A549 (cell line): ENCODE results near the gene GPR101.

ENCODE experiments used
- POLR2A ChIP-seq: IDR thresholded peaks from 2 replicates; pipeline ENCODE4 v1.6.1; 2012; ENCODE audit warnings: mild to moderate bottlenecking, low read length
- RNF2 ChIP-seq: fragments of 200-600 bp; sonication (generic); IDR thresholded peaks from 2 replicates; pipeline ENCODE4 v1.6.1; 2016; ENCODE audit warnings: low read depth, mild to moderate bottlenecking, antibody characterized with exemption, moderate library complexity, borderline replicate concordance
- SMC3 ChIP-seq: fragments of >200 bp; sonication (Bioruptor Twin); formaldehyde crosslinking; IDR thresholded peaks from 3 replicates; pipeline ENCODE4 v1.6.1; 2018; ENCODE audit warnings: inconsistent platforms
- TFCP2L1 ChIP-seq: fragments of 250-450 bp; sonication (Bioruptor Pico); IDR thresholded peaks from 2 replicates; pipeline ENCODE4 v1.5.0; 2021; ENCODE audit warnings: mild to moderate bottlenecking

DNA sequence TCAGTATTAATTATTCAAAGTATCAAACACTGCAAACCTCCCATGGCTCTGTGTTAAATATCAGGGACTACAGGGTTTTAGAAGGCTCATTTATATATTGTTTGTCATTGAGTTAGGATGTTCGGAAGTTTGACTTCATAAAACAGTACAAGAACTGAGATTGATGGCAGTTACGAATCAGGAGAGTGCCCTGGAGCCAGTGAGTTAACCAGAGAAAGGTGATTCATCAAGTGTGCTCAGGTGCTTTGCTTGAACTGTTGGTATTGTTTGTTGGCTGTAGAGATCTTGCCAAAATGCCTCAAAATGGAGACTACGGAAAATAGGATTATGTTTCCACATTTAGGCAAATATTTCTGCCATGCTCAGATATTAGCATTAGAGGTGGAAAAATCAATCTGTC lies 7.5 kb upstream of the GPR101 start:
- TF ChIP-seq SMC3 (no peak), POLR2A (no peak), RNF2 (no peak), TFCP2L1 (CRISPR knock-in tag) (no peak)
